Stimulated activated CD4-positive, alpha-beta T cell treated with anti-CD3 and anti-CD28 coated beads, Interleukin-2, amount 100 ng/mL, for 4 hours (primary cell): ENCODE measurements around the gene SYT7.

Source experiments
- DNase-seq: peaks from one replicate; pipeline ENCODE4 v3.0.0-alpha.2; 2020; ENCODE audit warnings: low read depth

SYT7 gene

DNA sequence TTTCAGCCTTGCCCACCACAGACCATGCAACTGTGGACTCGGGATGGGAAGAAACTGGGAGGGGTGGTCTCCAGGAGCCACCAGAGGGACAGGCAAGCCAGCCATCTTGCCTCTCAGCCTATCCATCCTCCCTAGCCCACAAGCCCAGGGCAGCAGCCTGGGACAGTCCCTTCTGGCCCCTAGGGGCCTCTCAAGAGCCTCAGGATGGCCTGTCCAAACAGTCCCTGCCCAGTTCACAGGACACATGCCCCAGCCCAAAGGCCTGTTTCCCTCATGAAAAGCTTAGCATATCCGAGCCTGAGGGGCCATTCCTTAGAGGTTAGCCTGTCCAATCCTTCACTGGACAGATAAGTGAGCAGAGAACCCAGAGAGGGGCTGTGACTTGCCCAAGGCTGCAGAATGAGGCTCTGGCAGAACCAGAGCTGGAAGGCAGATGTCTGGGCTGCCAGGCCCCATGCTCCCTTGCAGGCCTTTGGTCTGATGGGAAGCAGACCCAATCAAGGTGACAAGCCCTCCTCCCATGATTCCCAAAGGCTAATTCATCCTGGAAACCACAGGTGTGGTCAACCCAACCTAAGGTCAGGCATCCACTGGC lies 44.1 kb downstream of the SYT7 start:
- DNase-seq: no peak

DNA sequence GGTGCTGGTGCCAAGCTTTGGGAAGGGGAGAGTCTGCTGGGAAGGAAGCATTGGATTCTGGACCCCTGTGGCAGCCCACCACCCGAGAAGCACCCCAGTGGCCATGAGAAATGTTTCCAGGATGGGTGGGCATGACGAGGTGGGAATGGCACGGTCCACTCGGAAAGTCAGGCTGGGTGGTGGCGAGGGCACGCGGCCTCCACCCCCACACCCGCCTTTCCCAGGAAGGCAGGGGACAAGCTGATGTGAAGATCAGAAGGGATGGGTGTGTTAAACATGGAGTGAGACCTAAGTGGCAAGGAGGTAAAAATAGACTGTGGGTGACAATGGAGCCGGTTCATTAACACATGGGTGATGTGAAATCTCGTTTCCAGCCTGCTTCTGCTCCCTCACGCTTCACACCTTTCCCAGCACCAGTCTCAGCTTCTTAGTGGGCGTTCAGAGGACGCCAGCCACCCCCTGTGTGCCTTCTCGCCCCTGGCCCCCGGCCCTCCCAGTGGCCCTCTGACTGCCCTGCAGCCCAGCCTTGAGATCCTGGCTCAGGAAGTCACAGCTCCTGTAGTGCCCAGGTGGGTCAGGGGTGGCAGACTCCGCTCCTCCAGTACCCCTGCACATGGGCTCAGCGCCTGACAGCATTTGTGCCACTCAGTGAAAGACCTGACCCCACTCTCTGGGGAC lies 44.7 kb downstream of the SYT7 start:
- DNase-seq: no peak

DNA sequence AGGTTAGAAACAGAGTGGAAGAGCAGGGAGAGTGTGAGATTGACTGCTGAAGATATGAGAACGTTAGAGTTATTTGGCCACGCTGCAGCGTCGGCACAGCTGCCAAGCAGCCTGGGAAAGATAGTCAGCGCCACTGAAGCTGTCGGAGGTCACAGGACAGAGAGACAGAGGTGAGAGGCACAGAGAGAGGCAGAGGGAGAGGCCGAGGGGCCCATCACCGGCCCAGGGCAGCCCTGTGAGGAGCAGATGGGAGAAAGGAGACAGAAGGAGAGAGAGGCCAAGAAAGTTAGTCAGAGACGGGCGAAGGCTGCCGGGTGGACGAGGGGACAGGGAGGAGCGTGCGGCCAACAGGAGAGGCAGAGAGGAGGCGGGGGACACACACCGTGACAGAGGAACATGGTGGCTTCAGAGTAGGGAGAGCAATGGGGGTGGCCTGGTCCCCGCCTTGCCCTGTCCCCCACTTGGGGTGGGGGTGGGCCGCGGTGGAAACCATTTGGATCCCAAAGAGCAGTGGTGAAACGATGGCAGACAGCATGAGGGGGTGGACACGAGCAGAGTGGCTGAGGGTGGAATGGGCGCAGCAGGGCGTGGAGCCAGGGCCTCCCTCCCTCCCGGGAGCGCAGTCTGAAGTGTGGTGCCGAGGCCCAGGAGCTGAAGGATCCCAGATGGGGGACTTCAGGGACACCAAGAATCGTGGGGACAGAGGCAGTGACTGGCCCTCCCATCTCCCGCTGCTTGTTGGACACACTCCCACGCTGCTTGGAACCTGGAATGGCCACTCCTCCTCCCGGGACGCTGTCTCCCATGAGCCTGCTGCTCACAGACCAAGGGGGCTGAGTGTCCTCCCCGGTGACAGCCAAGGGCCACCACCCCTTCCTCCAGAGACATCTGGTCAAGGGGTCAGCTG lies 45.7 kb downstream of the SYT7 start:
- no peak for DNase-seq

DNA sequence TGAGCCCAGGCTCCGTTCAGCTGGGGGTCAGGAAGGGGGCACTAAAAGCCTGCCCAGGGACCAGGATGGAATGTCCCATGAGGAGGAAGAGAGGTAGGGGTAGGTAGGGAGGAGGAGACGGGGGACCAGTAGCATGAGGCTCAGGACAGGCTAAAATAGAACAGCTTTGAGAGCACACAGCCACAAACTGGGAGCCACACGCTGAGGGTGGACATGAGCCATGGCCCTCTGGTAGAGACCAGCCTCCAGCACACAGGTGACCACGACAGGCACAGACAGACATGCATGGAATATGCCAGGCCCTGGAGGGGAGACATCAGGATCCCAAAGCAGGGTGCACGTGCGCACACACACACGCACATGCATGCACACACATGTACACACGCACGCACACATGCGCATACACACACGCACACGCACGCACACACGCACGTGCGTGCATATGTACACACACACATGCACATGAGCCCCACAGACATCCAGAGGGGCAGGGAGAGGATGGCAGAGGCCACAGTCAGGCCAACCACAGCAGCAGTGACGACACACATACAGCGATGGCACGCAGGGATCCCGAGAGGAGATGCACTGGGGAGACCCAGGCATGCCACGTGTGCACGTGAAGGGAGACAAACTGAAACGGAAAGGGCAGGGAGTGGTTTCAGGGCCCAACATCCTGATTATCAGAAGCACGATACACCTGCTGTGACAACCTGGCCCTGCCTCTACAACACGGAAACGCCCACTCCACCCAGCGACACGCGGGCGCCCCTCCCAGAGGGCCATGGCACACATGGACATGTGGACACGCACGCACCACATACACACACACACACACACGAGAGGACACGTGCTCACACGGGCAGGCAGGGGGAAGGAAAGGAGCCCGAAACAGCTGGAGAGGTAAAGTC lies 46.6 kb downstream of the SYT7 start:
- no peak for DNase-seq

- DNase-seq: no peak
These were observed 47.5 kb downstream of the SYT7 start for GRCh38 chr11:61533401-61533800.

GRCh38 chr11:61533039-61533375 lies 47.9 kb downstream of the SYT7 start:
- no peak for DNase-seq

DNA sequence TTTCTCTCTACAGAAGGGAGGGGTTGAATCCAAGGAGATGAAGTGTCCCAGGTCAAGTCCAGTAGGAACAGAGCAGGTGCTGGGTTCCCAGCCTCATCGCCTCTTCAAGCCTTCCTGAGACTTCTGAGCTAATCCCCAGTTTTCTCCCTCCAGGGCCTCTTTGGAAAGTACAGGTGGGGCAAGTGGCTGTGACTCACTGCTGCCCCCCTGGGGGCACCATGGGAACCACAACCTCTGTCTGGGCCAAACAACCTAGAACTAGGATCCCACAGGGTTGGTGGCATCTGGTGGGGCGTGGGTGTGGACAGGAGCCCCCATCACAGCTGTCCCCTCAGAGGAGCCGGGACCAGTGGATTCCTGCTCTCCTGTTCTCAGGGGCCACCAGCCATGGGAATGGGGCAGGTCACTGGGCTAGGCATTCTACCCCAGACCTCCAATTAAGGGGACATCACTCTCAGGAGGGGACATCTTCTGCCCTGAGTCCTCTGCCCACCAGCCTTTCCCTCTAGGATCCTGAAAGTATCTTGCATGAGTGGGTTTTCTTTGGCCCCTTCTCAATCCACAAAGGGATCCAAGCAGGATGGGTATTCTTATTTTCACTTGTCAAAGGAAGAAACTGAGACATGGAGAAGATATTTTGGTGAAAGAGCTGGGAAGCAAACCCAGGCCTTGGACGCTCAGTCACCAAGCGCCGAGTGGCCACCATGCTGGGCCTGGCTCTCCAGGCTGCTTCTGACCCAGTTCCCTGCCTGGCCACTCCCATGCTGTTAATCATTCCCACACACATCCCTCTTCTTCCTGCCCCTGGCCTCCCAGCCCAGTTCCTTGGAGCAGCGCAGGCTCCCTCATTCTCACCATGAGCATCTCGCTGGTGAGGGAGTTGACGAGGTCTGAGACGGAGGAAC lies 48.5 kb downstream of the SYT7 start:
- DNase-seq: no peak

DNA sequence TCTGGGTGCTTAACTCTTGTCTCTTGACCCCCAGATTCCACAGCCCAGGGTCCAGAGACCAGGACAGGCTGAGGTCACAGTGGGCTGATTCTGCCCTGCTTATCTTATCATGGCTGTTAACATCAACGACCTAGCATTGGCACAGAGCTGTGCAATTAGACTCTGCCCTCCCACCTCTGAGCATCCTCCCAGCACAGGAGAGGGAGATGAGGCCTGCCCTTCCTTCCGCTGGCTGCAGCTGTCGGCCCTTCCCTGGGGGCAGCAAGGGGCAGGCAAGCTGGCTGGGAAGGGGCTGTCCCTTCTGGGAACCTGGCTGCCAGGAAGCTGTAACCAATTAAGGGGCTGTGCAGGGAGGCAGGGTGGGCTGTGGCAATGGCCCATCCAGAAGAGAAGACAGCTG lies 49.8 kb downstream of the SYT7 start:
- DNase-seq: no peak

DNA sequence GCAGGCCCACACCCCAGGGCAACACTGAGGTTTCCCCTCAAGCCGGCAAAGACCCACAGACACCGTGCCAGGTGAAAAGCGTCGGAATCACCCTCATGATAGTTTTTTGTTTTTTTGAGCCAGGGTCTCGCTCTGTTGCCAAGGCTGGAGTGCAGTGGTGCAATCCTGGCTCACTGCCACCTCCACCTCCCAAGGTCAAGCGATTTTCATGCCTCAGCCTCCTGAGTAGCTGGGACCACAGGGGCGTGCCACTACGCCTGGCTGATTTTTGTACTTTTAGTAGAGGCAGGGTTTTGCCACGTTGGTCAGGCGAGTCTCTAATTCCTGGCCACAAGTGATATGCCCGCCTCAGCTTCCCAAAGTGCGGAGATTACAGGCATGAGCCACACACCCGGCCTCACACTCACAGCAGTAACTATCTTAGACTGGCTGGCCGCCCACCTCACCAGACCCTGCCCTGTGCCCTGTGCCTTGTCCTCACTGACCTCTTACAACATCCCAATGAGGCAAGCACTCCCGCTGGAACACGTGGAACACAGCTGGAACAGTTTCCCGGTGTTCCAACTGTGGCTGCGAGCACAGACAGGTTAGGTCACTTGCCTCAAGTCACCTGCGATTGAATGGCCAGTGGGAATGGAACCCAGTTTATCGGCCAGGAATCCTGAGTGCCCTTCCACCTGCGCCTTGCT lies 51.2 kb downstream of the SYT7 start:
- no peak for DNase-seq

DNA sequence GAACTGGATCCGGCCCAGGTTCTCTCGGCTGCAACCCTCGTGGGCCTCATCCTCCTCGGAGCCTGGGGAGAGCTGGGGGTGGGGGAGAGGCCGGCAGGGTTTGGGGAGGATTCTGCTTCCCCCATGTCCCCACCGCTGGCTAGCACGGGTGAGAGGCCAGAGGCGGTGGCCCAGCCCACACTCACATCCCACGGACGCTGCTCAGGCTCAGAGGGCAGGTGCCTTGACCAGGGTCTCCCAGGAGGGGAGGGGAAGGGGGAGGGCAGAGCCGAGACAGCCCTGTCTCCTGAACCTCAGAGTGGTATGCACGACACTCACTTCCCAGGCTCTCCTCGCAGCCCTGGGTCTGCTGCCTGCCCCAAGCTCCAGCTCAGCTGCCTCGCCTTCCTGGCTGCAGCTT lies 52.8 kb downstream of the SYT7 start:
- no peak for DNase-seq

GRCh38 chr11:61526956-61527731 lies 53.7 kb downstream of the SYT7 start:
- DNase-seq: no peak

DNA sequence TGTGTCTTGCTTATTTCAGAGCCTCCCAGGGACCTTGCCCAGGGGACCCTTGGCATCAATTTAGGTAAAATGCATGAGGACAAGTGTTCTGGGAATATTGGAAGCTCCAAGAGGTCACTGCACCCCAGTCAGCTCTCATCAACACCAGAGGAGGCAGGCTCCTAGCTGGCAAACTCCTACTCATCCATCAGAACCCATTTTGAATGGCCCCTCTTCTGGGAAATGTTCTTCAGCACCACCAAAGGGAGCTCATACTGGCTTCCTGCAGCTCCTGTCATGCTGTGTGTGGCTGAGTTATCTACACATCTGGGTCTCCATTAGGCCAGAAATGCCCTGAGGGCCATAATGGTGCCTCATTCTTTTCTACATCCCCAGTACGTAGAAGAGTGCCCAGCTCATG lies 54.6 kb downstream of the SYT7 start:
- no peak for DNase-seq

DNA sequence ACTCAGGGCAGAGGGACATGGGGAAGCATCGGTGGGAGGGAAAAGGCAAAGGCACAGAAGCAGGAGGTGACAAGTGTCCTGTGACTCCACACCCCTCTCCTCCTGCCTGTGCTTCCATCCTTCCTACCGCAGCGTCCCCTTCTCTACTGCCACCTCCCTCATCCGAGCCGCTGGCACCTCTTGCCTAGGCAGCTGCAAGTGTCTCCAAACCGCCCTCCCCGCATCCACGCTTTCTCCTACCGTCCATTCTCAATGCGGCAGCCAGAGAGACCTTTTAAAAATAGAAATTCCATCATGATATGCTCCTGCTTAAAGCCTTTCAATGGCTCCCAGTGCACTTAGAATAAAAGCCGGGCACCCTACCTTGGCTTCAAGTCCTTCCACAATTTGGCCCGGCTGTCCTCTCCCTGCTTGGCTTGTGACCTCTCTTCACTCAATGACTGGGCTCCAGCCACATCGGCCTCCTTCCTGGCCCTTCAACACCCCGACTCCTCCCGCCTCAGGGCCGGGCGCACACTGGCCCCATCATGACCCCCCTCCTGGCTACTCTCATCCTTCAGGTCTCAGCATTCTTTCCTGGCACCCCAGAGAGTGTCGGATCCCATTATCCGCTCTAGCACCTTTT lies 55.8 kb downstream of the SYT7 start:
- no peak for DNase-seq

DNA sequence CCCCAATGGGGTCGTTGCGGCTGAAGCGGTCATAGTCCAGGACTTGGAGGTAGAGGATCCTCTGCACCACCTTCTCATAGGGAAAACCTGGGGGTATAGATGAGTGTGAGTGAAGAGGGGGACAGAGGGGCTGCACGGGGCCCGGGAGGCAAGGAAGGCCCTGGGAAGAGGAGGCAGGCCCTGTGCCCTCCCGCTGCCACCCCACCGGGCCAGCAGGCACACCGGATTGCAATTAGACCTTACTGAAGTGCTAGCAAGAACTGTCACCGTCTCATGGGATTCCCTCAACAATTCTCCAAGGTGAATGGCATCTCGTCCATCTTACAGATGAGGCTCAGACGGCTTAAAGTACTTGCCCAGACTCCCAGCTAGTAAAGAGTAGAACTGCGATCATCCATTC lies 56.4 kb downstream of the SYT7 start:
- no peak for DNase-seq

- DNase-seq: no peak
These were observed 58.0 kb downstream of the SYT7 start for GRCh38 chr11:61522881-61523280.

- DNase-seq: no peak
These were observed 62.7 kb downstream of the SYT7 start for GRCh38 chr11:61518032-61518795.

DNA sequence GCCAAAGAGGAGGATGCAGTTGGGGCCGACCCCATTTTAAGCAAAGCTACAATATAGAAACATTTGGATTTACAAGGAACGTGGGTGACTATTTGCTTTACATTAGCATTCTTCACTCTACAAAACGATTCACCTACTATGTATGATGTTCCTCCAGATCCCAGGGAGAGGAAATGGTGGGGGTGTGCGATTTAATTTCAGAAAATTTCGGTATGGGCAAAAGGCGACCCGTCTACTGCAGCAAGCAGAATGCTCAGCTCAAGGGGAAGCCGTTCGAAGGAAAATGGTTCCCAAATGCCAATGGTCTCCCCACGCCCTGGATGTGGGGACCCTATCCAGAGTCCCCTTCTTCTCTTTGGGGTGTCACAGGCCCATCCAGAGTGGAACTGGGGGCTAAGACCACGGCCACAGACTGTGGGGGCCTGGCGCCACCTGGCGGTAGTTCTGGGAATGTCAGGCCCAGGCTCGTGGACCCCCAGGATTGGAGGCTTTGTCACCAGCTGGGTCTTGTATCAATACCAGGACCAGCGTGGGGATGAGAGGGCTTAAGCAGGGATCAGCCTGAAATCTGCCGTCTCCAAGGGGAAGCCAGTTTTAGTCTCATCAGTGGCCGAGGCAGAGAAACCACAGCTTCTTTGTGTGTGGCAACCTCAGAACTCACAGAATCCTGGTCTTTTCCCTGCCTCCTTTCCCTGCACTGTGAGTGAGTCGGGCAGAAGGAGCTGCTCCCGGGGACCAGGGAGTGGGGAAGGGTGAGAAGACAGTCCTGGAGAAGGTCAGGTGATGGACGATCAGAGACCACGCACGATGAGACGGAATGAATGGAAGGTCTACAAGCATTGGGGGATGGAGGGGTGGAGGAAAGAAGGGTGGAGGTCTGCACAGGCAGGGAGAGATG lies 64.0 kb downstream of the SYT7 start:
- peak; percentile 31 for DNase-seq
